Panc1 (cell line): Measurements from ENCODE around the gene TMED10. TPM values are rescaled to one million over a fixed set of nuclear protein-coding genes. Genes with fewer than 3 reads are reported as not detected.

ENCODE experiments used
- ATAC-seq: fragments of 200-7000 bp; cut with Tn5 transposase; 2 replicates; pipeline ENCODE4 v1.9.1; 2020; ENCODE audit warnings: mild to moderate bottlenecking, moderate library complexity
- BruUV-seq: library from RNA; stranded (reverse); fragments of 400-500 nt; replicated peaks from 2 replicates; lab custom pipeline; 2021; lab: Mats Ljungman, UMichigan
- CTCF ChIA-PET: fragments of 300-600 bp; sonication (Branson Sonifier 250); formaldehyde crosslinking; loops from one replicate; lab custom pipeline; 2022; ENCODE audit warnings: antibody characterized with exemption; lab: Charles Lee
- POLR2A ChIA-PET: fragments of 300-600 bp; sonication (Branson Sonifier 250); formaldehyde crosslinking; loops from one replicate; lab custom pipeline; 2022; ENCODE audit warnings: antibody characterized with exemption; lab: Charles Lee
- DNase-seq: peaks from one replicate; pipeline ENCODE4 v3.0.0-alpha.2; 2010; ENCODE audit warnings: low read depth, low spot score
- H3K27ac ChIP-seq: 2 replicates; pipeline ENCODE4 v1.5.1; 2011; ENCODE audit warnings: mild to moderate bottlenecking, low read length, inconsistent platforms
- H3K27me3 ChIP-seq: fragments of 200-500 bp; sonication (Bioruptor generic); 2 replicates; pipeline ENCODE4 v1.6.0; 2014; ENCODE audit warnings: low read length, inconsistent platforms; ENCODE audit not compliant: control insufficient read depth, insufficient read depth
- H3K36me3 ChIP-seq: fragments of 200-500 bp; sonication (Bioruptor generic); 2 replicates; pipeline ENCODE4 v1.5.1; 2014; ENCODE audit warnings: inconsistent platforms, mild to moderate bottlenecking, low read length, moderate library complexity; ENCODE audit not compliant: control insufficient read depth, insufficient read depth
- H3K4me1 ChIP-seq: 2 replicates; pipeline ENCODE4 v1.5.1; 2011; ENCODE audit warnings: inconsistent platforms, mild to moderate bottlenecking, low read length, moderate library complexity; ENCODE audit not compliant: control insufficient read depth, insufficient read depth
- H3K4me3 ChIP-seq, 2 experiments: 2 replicates each; pipeline ENCODE4 v1.5.1; 2011 to 2012; ENCODE audit warnings: low read depth in 2 of 2, low read length in 2 of 2, mild to moderate bottlenecking in 2 of 2, inconsistent platforms in 1 of 2, moderate library complexity in 1 of 2
- H3K9me3 ChIP-seq: fragments of 200-500 bp; sonication (Bioruptor generic); 2 replicates; pipeline ENCODE4 v1.5.1; 2014; ENCODE audit warnings: low read depth, mild to moderate bottlenecking, inconsistent platforms, low read length, moderate library complexity; ENCODE audit not compliant: control insufficient read depth, insufficient read depth
- POLR2AphosphoS5 ChIP-seq: IDR thresholded peaks from 2 replicates; pipeline ENCODE4 v1.6.1; 2012; ENCODE audit warnings: mild to moderate bottlenecking, low read depth, low read length, moderate library complexity
- SIN3A ChIP-seq: IDR thresholded peaks from 2 replicates; pipeline ENCODE4 v1.6.1; 2012; ENCODE audit warnings: low read depth, mild to moderate bottlenecking, low read length, moderate library complexity, borderline replicate concordance; ENCODE audit not compliant: insufficient read depth
- TCF7L2 ChIP-seq: IDR thresholded peaks from 2 replicates; pipeline ENCODE4 v1.6.1; 2011; ENCODE audit warnings: mild to moderate bottlenecking, low read depth, low read length, inconsistent platforms
- in situ Hi-C: cut with HindIII; loops from 2 replicates; pipeline ENCODE4 v1.10.0; 2016; ENCODE audit warnings: low sequenced_read_pairs, low pct_unique_long_range_greater_than_20kb
- intact Hi-C: fragments of 100-400 bp; cut with micrococcal nuclease; formaldehyde crosslinking; loops from one replicate; pipeline ENCODE4 v1.10.0; 2022; ENCODE audit not compliant: unreplicated experiment
- total RNA-seq: library from RNA; stranded (reverse); gene quantifications from one replicate; pipeline ENCODE4 v1.2.1, GENCODE V29; 2021; ENCODE audit not compliant: unreplicated experiment
- TF ChIP-seq, protein P1 (sequence below), 2 experiments: IDR thresholded peaks; 2 replicates each; pipeline ENCODE4 v1.6.1; 2011 to 2012; ENCODE audit warnings: low read depth in 2 of 2, control low read depth in 1 of 2, low read length in 1 of 2, mild to moderate bottlenecking in 1 of 2, moderate library complexity in 1 of 2; ENCODE audit not compliant: insufficient read depth in 1 of 2
- TF ChIP-seq, protein P2 (sequence below): fragments of 450-650 bp; IDR thresholded peaks from 2 replicates; pipeline ENCODE4 v1.5.1; 2017; ENCODE audit warnings: mild to moderate bottlenecking

TMED10 gene
- total RNA-seq, 1 experiment from 2014 or later = 183 TPM

DNA sequence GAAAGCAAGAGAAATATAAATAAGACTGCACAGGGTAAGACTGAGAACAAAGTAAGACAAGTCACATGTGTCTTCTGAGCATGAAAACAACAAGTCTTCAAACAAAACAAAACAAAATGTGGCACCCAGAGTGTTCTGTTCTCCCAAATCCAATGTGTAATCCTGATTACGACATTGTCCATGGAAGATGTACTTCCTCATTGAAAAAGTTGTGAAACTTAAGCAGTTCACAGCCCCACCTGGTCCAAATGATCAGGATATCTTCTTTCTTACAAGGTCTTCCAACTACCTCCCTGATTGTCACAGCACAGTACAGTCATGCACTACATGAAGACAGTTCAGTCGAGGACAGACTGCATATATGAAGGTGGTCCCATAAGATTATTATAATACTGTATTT lies 26.3 kb downstream of the TMED10 start:
- no peaks in the 10 kb centered on the region for H3K9me3 ChIP-seq
- ChIA-PET POLR2A (no interaction called here), CTCF (no interaction called here)
- no TSS peak for BruUV-seq
- no peak for TF ChIP-seq TCF7L2
- no peak for TF ChIP-seq SIN3A
- TF ChIP-seq, protein P1, sequence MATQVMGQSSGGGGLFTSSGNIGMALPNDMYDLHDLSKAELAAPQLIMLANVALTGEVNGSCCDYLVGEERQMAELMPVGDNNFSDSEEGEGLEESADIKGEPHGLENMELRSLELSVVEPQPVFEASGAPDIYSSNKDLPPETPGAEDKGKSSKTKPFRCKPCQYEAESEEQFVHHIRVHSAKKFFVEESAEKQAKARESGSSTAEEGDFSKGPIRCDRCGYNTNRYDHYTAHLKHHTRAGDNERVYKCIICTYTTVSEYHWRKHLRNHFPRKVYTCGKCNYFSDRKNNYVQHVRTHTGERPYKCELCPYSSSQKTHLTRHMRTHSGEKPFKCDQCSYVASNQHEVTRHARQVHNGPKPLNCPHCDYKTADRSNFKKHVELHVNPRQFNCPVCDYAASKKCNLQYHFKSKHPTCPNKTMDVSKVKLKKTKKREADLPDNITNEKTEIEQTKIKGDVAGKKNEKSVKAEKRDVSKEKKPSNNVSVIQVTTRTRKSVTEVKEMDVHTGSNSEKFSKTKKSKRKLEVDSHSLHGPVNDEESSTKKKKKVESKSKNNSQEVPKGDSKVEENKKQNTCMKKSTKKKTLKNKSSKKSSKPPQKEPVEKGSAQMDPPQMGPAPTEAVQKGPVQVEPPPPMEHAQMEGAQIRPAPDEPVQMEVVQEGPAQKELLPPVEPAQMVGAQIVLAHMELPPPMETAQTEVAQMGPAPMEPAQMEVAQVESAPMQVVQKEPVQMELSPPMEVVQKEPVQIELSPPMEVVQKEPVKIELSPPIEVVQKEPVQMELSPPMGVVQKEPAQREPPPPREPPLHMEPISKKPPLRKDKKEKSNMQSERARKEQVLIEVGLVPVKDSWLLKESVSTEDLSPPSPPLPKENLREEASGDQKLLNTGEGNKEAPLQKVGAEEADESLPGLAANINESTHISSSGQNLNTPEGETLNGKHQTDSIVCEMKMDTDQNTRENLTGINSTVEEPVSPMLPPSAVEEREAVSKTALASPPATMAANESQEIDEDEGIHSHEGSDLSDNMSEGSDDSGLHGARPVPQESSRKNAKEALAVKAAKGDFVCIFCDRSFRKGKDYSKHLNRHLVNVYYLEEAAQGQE (IDR thresholded peaks at IDR 0.05; ENCODE audit: insufficient read depth in 1 of 2, low read depth in 2 of 2, low read length in 1 of 2) = no peak
- TF ChIP-seq, protein P2, sequence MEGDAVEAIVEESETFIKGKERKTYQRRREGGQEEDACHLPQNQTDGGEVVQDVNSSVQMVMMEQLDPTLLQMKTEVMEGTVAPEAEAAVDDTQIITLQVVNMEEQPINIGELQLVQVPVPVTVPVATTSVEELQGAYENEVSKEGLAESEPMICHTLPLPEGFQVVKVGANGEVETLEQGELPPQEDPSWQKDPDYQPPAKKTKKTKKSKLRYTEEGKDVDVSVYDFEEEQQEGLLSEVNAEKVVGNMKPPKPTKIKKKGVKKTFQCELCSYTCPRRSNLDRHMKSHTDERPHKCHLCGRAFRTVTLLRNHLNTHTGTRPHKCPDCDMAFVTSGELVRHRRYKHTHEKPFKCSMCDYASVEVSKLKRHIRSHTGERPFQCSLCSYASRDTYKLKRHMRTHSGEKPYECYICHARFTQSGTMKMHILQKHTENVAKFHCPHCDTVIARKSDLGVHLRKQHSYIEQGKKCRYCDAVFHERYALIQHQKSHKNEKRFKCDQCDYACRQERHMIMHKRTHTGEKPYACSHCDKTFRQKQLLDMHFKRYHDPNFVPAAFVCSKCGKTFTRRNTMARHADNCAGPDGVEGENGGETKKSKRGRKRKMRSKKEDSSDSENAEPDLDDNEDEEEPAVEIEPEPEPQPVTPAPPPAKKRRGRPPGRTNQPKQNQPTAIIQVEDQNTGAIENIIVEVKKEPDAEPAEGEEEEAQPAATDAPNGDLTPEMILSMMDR = no peak
- TF ChIP-seq POLR2AphosphoS5 = no peak
- ATAC-seq (no peak), DNase-seq (no peak)
- H3K4me1 ChIP-seq = no peaks in the 10 kb centered on the region
- no peaks in the 10 kb centered on the region; the same call in 1 of the 2 replicates for H3K36me3 ChIP-seq
- in situ Hi-C loops (no loop called here), intact Hi-C loops (no loop called here)
- H3K4me3 ChIP-seq = no peak overlapping the region
- no peaks in the 10 kb centered on the region for H3K27me3 ChIP-seq
- no peak overlapping the region for H3K27ac ChIP-seq

DNA sequence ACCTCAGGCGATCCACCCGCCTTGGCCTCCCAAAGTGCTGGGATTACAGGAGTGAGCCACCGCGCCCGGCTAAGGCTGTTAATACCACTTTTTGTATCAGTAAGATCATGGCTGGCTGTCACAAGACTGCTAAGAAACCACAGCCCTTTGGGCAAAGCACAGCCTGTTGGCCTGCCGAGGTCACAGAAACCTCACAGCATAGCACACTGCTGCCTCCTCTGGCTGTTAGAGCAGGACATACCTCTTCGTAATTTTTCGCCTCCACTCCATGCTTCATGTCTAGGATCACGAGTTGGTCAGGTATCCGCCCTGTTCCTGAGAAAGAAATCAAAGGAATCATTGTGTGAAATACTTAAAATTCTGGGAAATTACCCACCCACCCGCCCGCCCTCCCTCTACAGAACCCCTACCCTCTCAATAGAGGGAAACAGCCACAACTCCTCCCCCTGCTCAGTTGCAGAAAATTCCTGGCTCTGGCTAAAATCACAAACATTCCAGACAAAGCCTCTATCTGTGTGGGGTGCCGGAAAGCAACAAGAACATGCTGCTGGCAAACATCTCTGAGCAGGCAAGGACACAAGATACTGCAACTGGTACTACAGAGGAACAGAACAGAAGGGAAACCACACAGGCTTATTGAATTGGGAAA lies 28.9 kb downstream of the TMED10 start:
- H3K9me3 ChIP-seq = no peaks in the 10 kb centered on the region
- H3K27ac ChIP-seq = no peak overlapping the region
- no TSS peak for BruUV-seq
- DNase-seq = no peak
- CTCF ChIA-PET = no interaction called here
- TF ChIP-seq TCF7L2 = no peak
- TF ChIP-seq, protein P2 = no peak; the same call in 1 of the 2 replicates
- TF ChIP-seq SIN3A = no peak
- TF ChIP-seq POLR2AphosphoS5 = no peak
- TF ChIP-seq, protein P1 (IDR thresholded peaks at IDR 0.05; ENCODE audit: insufficient read depth in 1 of 2, low read depth in 2 of 2, low read length in 1 of 2) = no peak
- no peak overlapping the region for H3K4me3 ChIP-seq
- no peaks in the 10 kb centered on the region; the same call in 1 of the 2 replicates for H3K36me3 ChIP-seq
- POLR2A ChIA-PET = no interaction called here
- no peaks in the 10 kb centered on the region for H3K4me1 ChIP-seq
- ATAC-seq = no peak
- H3K27me3 ChIP-seq = no peaks in the 10 kb centered on the region
- in situ Hi-C loops (no loop called here), intact Hi-C loops (no loop called here)
